ENCODE data around the gene ARMC9.

- TF ChIP-seq CTCF (conservative IDR thresholded peaks at IDR 0.05; ENCODE audit: low read depth, low read length), result no peak
- TF ChIP-seq EZH2 (IDR thresholded peaks at IDR 0.05; ENCODE audit: low read length, unreplicated experiment), result no peak
Observed at GRCh38 chr2:231378026-231378722, 179.7 kb downstream of the ARMC9 start.

Data from PC-3 (cell line).